HG02885 (cell line): ENCODE measurements around the gene PGBD5.

Experiments used
- ATAC-seq: cut with Tn5 transposase; IDR thresholded peaks from one replicate; pipeline ENCODE4 v1.9.1; 2021; ENCODE audit warnings: mild to moderate bottlenecking; ENCODE audit not compliant: unreplicated experiment, poor library complexity

PGBD5 gene

DNA sequence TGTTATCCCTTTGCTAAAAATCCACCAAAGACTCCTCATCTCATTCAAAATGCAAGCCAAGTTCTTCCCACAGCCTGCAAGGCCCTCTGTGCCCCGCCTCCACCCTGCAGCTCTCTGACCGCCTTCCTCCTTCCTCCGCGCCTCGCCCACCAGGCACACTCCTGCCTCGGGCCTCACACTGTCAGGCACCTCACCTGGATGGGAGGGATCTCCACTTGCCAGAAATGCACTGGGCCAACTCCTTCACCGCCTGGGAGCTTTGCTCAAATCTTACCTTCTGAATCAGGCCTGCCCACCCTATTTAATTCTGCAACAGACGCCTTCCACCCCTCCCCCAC, 26.2 kb downstream of the PGBD5 start:
- ATAC-seq = no peak

DNA sequence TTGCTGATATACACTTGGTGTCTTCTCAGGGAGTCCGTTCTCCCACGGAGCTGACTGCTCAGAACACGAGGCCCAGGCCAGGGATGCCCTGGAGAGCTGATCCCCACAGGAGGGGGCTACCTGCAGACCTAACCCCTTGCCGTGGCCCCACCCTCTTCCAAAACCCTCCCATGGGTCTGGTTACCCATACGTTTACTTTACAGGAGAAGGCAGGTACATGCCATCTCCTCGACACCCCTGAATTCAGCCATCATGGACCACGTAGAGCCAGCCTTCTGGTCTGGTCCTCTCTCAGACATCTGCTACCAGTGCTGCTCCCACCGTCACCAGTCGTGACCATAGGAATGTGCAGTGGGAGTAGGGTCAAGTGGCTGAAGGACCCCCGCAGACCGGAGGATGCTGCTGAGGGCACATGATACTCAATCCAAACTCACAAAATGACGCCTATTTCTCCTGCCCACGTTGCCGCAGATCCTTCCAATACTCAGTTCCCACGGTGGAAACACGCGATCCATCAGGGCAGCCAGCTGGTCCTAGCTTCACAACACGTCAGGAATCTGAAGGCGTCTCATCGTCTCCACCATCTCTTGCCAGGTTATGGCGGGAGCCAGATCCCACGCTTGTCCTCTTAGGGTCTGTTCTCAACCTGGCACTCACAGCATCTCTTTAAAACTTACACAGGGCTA, 26.7 kb downstream of the PGBD5 start:
- ATAC-seq = no peak

DNA sequence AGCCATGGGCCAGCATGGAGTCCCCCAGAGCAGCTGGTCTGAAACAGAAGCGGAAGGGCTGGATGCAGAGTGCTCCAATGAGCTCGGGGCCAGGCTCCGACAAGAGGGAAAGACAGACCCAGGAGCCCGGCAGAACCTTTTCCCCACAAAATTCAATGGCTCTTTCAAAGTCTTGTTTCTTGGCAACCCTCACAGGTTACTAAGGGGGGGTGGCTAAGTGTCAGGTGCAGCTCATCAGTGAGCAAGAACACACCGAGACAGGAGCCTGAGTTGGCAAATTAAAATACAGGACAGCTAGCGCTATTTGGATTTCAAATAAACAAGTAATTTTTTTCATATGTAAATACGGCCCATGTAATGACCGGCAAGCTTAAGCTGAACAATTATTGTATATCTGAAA, 27.3 kb downstream of the PGBD5 start:
- no peak for ATAC-seq

DNA sequence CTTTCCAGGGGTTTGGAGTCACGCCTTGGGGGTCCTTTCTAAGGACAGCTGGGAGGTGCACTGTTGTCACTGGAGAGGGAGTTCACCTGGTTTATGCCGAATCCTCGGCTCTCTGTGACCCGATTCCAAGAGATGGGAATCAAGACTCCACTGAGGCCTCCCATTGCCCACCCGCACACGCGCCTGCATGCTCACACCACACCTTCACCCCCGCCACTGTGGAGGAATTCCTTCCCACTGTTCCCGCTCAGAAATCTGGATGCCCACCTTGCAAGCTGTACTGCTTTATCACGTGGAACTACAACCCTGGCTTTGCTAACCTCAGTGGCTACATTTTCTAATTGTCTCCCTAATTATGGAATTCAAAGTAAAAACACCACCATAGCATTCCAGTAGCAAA, 29.2 kb downstream of the PGBD5 start:
- no peak for ATAC-seq

DNA sequence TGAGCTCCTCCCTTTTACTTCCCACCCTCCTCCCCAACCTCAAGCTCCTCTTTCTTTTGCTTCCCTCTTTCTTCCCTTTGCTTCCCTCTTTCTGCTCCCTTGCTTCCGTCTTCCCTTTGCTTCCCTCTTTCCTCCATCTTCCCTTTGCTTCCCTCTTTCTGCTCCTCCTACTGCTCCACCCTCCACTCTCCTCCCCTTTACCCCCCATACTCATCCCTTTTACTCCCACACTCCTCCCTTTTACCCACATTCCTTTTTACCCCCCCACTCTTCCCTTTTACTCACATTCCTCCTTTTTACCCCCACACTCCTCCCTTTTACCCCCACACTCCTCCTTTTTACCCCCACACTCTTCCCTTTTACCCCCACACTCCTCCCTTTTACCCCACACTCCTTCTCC, 30.2 kb downstream of the PGBD5 start:
- no peak for ATAC-seq

DNA sequence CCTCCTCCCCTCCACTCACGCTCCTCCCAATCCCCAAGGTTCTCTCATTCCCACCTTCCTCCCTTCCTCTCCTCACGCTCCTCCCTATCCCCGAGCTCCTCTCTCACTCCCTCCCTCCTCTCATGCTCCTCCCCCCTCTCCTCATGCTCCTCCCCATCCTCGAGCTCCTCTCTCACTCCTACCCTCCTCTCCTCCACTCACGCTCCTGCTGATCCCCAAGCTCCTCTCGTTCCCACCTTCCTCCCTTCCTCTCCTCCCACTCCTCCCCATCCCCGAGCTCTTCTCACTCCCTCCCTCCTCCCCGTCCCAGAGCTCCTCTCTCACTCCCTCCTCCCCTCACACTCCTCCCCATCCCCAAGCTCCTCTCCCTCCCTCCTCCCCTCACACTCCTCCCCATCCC, 31.4 kb downstream of the PGBD5 start:
- ATAC-seq = no peak

DNA sequence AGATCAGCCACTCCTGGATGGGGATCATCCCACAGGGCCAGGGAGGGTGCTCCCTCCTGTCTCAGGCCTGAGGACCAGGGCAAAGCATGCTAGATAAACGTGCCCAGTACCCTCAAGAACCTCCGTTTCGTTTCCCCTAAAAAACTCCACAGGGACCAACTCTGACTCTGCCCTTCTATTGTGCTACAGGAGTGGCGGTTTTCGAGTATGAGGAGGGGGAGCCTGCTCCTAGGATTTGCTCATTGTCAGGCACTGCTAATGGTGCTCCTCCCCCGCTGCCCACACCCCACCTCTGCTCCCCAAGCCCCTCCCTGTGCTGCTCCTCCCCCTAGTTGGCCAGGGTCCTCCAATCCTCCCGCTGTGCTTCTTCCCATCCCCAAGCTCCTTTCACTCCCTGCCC, 32.0 kb downstream of the PGBD5 start:
- ATAC-seq = no peak

DNA sequence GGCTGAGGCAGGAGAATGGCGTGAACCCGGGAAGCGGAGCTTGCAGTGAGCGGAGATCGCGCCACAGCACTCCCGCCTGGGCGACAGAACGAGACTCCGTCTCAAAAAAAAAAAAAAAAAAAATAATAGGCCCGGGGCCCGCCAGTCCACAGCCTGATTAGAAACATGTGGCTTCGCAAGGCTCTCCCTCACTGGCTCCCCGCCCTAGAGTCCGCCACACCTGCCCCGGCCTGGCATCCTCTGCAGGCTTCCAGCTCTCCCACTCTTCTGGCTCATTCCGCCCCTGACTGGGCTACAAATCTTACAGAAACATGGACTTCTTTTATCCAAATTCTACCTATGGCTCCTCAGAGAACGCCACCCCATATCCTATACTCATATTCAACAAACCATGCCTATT, 32.4 kb downstream of the PGBD5 start:
- no peak for ATAC-seq

DNA sequence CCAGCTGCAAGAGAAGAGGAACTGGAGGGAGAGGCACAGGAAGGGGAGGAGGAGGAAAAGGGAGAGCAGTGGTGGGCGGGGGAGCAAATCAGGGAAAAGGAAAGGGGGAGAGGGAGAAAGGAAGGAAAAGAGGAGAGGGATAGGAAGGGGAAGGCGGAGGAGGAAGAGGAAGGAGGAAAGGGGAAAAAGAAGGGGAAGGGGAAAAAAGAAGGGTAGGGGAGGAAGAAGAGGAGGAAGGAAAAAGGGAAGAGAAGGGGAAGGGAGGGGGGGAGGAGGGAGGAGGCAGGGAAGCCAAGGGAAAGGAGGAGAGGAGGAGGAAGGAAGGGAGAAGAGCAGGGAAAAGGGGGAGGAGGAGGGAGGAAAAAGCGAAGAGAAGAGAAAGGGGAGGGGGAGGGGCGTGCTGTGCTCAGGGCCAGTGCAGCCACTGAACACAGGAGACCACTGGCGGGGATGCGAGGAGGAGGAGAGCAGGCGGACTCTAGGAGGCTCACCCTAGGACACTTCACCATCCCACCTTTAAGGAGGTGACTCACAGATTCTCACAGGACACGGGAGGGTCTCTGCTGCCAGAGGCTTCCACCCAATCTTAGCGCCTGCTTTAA, 33.1 kb downstream of the PGBD5 start:
- ATAC-seq = no peak

DNA sequence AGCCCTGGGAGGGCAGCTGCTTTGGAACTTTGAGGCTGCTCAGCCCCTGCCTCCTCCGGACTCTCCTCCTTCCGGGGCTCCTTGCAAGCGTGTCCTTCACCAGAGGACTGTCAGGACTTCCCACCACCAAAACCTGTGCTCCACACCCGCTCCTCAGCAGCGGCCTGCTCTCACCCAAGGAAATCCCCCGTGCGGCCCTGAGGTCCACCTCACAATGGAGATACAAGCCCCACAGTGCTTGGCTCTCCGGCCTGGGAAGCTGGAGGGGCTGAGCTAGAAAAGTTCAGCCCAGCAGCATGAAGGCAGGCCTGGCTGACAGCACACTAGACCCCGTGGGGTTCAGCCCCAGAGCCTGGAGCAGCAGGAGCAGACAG, 33.6 kb downstream of the PGBD5 start:
- ATAC-seq = no peak

DNA sequence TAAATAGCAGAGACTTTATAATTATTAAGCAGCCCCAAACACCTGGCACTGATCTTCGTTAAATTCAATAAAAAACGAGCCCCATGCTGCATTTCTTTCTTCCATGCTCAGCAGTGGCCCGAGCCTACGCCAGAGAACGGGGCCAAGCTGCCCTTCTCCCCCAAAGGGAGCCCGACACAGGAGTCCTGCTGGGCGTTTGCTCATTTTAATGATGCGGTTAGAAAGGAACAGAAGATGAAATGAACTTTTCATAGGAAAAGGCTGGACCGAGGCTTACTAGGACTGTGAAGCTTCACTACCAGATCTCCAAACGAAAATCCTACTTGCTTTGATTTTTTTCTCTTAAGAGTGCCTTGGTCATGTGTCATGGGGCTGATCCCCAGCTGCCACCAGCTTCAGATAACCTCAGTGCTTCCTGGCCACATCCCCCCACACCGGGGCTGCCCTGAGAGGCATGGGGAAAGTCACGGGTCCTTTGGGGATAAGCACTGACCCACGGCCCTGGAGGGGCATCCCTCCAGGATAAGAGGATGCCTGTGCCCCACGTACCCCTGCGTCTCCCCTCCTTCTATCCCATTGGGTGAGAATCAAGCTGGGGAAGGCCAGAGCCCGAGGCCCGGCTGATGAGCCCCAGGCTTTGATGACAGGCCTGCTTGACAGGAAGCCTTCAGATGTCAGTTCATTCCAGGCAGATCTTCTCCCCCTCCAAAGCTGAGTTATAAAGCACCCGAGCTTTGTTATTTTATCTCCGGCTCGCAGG, 34.2 kb downstream of the PGBD5 start:
- no peak for ATAC-seq

DNA sequence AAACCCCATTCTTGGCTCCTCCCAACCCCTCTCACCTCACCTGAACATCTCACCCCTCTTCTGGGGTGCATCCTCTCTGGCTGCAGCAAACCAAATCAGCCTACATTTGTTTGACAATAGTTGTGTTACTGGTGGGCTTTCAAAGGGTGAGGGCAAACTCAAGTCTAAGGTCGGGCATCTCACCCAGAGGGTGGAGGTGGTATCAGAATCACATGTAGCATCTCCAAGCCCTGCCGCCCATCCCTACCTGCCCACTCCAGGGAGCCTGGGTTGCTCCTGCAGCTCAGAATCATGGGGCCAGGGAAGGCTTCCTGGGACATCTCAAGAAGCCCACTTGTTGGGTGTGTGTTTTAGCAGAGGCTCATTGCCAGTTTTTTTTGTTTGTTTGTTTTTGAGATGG, 35.8 kb downstream of the PGBD5 start:
- ATAC-seq = no peak

DNA sequence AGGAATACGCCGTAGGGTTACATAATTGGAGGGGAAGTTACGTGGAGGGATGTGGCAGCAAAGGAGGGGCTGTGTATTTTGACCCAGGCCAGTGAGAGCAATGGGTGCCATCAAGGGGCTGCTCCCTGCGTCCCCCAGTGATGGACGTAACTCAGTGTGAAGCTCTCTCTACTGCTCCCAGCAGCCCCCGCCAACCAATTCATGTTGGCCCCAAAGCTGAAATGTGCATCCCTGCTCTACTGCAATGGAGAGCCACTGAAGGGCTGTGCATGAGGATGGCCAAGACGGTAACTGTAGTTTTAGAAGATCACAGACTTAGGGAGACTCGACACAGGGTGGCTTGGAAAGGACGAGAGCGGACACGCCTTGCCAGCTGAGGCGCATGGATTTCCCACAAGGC, 38.3 kb downstream of the PGBD5 start:
- no peak for ATAC-seq

DNA sequence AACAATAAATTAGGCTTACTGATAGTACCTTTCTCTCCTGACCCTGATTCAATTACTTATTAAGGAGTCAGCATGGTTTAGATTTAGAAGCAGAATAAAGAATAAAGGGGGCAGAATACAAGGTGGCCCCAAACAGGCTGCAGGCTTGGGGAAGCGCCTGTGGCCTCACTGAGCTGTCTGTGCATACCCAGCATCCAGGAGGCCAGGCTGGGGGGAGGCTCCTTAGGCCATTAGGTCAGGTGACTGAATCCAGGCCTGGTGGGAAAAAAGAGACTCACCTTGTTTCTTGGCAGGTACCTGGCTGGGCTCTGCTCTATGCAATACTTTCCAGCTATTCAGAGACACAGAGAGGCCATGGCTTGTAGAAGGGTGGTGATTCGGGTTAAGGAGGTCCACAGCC, 38.8 kb downstream of the PGBD5 start:
- no peak for ATAC-seq

DNA sequence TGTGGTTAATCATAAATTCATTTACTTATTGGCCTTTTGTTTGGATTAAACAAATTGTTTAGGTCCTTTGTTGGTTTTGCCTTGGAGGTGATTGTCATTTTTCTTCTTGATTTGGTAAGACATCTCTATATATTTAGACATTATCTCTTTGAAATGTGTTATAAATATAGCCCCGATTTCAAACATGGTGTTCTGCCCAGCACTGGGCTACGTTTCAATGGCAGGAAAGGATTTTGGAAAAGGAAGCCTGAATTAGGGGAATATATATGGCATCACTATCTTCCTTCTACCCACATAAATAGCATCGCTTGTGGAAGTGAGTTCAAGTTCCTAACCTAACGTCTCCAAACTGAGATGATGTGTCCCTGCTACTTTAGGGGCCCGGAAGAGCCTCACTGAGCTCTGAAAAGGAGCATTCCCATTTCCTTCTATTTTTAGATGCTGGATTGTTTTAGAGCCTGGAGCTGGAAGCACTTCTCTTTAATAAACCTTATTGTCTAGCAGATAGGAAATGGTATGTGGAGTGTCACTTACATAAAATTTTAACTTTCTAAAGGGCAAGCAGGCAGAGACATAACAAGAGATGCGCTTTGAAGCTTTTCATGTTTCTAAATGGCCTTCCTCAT, 39.4 kb downstream of the PGBD5 start:
- ATAC-seq = no peak

DNA sequence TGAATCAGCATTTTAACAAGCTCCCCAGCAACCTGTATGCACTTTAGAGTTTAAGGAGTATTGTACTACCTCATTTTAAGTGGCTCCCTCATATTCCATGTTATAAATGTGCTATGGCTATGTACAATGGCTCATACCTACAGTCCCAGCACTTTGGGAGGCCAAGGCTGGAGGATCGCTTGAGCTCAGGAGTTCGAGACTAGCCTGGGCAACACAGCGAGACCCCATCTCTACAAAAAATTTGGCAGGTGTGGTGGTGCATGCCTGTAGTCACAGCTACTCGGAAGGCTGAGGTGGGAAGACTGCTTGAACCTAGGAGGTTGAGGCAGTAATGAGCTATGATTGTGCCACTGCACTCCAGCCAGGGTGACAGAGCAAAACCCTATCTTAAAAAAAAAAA, 40.2 kb downstream of the PGBD5 start:
- ATAC-seq = no peak

DNA sequence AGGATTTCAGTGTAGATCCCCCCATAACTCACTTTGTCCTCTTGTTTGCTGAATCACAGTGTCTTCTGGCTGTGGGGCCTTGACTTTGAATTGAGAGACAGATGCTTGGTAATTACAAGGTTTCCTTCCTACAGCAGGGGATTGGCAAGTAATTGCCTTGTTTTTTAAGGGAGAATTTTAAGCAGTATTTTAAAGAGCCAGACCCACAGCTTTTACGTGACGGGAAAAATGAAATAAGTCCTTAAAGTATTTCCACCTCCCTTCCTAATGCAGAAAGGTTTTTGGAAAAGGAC, 41.0 kb downstream of the PGBD5 start:
- ATAC-seq = no peak

DNA sequence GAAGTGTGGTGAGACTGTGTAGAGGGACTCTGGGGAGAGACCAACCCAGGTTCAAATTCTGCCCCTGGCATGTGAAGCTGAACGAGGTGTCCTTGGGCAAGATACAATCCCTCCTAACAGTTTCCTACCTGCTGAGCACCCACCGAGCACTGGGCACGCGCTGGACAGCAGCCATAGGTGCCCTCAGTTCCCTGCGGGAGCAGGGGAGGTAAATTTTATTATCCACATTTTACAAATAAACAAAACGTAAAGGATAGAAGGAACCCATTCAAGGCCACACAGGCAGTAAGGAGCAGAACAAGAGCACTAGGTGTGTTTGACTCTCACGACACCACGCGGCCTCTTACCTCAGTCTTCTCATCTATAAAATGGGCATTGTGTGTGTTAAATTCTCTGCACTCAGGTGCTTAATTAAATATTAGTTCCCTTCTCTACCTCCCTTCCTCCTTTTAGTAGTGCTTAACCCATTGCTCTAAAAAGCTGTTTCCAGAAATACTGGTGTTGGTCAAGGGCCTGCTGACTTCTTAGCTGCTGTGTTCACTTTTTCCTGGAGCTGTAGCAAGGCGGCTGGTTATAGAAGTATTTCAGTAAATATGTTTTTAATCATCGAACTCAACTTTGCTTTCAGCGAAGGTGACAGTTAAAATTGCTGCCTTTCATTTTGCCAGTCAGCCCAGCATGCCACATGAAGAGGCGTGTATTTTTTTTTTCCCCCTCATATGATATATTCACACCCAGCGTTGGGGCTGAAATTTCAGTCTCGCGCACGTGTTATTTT, 41.6 kb downstream of the PGBD5 start:
- no peak for ATAC-seq

DNA sequence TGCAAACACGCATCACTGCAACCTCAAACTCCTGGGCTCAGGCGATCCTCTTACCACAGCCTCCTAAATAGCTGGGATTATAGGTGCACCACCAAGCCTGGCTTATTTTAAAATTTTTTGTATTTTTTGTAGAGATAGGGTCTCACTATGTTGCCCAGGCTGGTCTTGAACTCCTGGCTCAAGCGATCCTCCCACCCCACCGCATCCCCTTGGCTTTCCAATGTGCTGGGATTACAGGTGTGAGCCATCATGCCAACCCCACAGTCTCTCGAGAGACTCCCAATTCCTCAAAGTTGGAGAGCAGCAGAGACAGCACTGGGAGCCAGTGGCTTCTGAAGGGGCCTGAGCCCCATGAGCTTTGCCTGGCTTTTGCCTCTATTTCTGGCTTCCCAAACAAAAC, 42.7 kb downstream of the PGBD5 start:
- ATAC-seq = no peak

DNA sequence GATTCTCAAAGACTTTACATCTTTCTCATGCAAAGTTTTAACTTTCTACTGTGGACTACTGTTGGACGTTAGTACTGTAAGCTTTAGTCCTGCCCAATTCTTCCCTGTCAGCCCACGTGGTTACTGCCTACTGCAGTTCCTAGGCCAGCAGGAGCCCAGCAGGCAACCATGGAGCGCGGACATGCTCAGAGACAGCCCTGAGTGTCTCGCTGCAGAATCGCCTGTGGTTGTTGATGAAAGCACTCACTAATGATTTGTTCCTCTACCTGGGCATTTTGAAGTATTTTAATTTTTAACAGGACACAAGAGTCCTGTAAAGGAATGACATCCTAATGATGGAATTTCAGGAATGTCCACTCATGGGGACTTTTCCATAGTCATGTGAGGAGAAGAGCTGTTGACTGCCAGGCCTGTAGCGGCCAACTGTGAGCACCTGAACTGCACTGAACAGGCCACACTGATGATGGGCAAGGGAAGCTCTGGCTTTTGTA, 44.1 kb downstream of the PGBD5 start:
- ATAC-seq = no peak

DNA sequence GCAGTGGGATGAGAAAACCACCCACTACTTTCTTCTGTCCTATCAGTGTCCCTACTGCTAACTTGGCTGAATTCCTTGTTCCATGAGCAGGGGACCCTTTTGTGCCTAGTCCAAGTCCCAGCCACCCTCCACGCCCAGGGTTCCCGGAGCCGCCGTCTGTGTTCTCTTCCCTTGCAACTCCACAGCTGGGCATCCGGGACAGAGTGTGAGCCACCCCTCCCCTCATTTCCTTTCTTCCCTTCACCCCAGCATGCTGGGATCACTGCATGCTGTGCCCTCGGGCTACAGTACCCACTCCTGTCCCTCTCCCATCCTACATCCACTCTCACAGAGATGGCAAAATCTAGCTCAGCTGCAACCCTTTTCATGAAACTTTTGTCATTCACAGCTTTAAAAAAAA, 44.5 kb downstream of the PGBD5 start:
- ATAC-seq = no peak
